Gastroesophageal sphincter (tissue), 4 donors: Measurements from ENCODE around the gene EHMT2. TPM values are rescaled to one million over a fixed set of nuclear protein-coding genes. Genes with fewer than 3 reads are reported as not detected.
"Not testable (repeated sequence)": the region's sequence is repeated elsewhere in the genome, so short reads cannot be mapped to it uniquely, and the experiment has no call there.

Experiments used
- ATAC-seq: fragments of 150-250 bp; one replicate; pipeline ENCODE4 v1.9.1; 2016; ENCODE audit warnings: mild to moderate bottlenecking, moderate library complexity
- H3K27ac ChIP-seq, 4 donors: fragments of 200-600 bp; sonication (generic) in 3 of 4; 1 replicate in 3 of 4; 2 replicates in 1 of 4; pipeline ENCODE4 v1.5.1; 2016 to 2019
- H3K27me3 ChIP-seq: fragments of 200-600 bp; sonication (generic); one replicate; pipeline ENCODE4 v1.5.1; 2019
- H3K36me3 ChIP-seq, 2 donors: fragments of 200-600 bp; sonication (generic); one replicate each; pipeline ENCODE4 v1.5.1; 2019; ENCODE audit warnings: control low read depth in 1 of 2
- H3K4me1 ChIP-seq, 3 donors: fragments of 200-600 bp; sonication (generic); 1 replicate in 2 of 3; 2 replicates in 1 of 3; pipeline ENCODE4 v1.5.1; 2016 to 2019; ENCODE audit warnings: control low read depth in 2 of 3
- H3K4me3 ChIP-seq, 2 donors: fragments of 200-600 bp; sonication (generic); one replicate each; pipeline ENCODE4 v1.5.1; 2019; ENCODE audit warnings: mild to moderate bottlenecking in 1 of 2, moderate library complexity in 1 of 2
- H3K9me3 ChIP-seq, 3 donors: fragments of 200-600 bp; sonication (generic); one replicate each; pipeline ENCODE4 v1.5.1; 2017 to 2019; ENCODE audit warnings: control low read depth in 2 of 3
- CTCF ChIP-seq, 4 experiments: fragments of 200-600 bp in 2 of 4; fragments of 450-650 bp in 2 of 4; sonication (generic) in 1 of 4; IDR thresholded peaks; one replicate each; pipeline ENCODE4 v1.5.1; 2017 to 2019; ENCODE audit warnings: antibody characterized with exemption in 4 of 4, mild to moderate bottlenecking in 2 of 4, moderate library complexity in 2 of 4
- EP300 ChIP-seq: sonication (generic); formaldehyde crosslinking; IDR thresholded peaks from one replicate; pipeline ENCODE4 v1.6.1; 2017; ENCODE audit warnings: antibody characterized with exemption, mild to moderate bottlenecking
- POLR2A ChIP-seq, 2 donors: fragments of 450-650 bp; IDR thresholded peaks; one replicate each; pipeline ENCODE4 v1.6.1; 2017; ENCODE audit warnings: antibody characterized with exemption in 2 of 2, mild to moderate bottlenecking in 2 of 2, moderate library complexity in 1 of 2
- POLR2AphosphoS5 ChIP-seq: sonication (generic); formaldehyde crosslinking; IDR thresholded peaks from one replicate; pipeline ENCODE4 v1.6.1; 2017; ENCODE audit warnings: antibody characterized with exemption
- WGBS, 2 donors: methylation state at CpG; one replicate each; pipeline ENCODE4 v1.1.5; 2018; ENCODE audit warnings: low coverage in 1 of 2; 5-methylcytosine and 5-hydroxymethylcytosine counted together
- total RNA-seq, 4 donors: library from RNA; depleted of rRNA; stranded (reverse); fragments of >200 nt; gene quantifications; one replicate each; pipeline ENCODE4 v1.1.0, GENCODE V29; 2016

Gene EHMT2
- total RNA-seq, 4 donors from 2014 or later: 29.5 to 43.4 (median 35.5) TPM

- 63 to 100% methylated on average over 1 to 2 of the region's 2 CpGs for WGBS, 2 donors
Observed at GRCh38 chr6:31847276-31847978, 50.1 kb downstream of the EHMT2 start.

GRCh38 chr6:31844507-31844906 lies 53.0 kb downstream of the EHMT2 start:
- Histone ChIP-seq H3K27me3 (no peaks in the 10 kb centered on the region), H3K4me1 (no peaks in the 10 kb centered on the region), H3K36me3 (peaks cover 0 to 31% of the 10 kb centered on the region in 2 donors), H3K9me3 (no peaks in the 10 kb centered on the region), H3K4me3 (no peak overlapping the region), H3K27ac (no peak overlapping the region)
- WGBS, 2 donors: 97% methylated on average over 3 of the region's 3 CpGs; no CpG with 5 or more reads in 1 of the 2 donors
- no peak for ATAC-seq
- TF ChIP-seq POLR2AphosphoS5 (no peak), CTCF (IDR thresholded peaks at IDR 0.05) (no peak)

More at GRCh38 chr6:31847276-31847978, 50.1 kb downstream of the EHMT2 start:
- ATAC-seq: no peak
- no peaks in the 10 kb centered on the region for H3K27me3 ChIP-seq
- TF ChIP-seq EP300 (no peak), POLR2A (IDR thresholded peaks at IDR 0.05) (no peak), POLR2AphosphoS5 (no peak), CTCF (IDR thresholded peaks at IDR 0.05) (no peak)
- no peaks in the 10 kb centered on the region for H3K4me1 ChIP-seq
- H3K4me3 ChIP-seq: no peak overlapping the region
- H3K9me3 ChIP-seq: no peaks in the 10 kb centered on the region
- peaks cover 0 to 8% of the 10 kb centered on the region in 2 donors for H3K36me3 ChIP-seq
- H3K27ac ChIP-seq: no peak overlapping the region

- Histone ChIP-seq H3K4me1 (peaks cover 0 to 21% (median 4%) of the 10 kb centered on the region in 3 donors), H3K36me3 (peaks cover 0 to 56% of the 10 kb centered on the region in 2 donors), H3K27me3 (no peaks in the 10 kb centered on the region), H3K4me3 (no peak overlapping the region), H3K27ac (no peak overlapping the region), H3K9me3 (no peaks in the 10 kb centered on the region)
- ATAC-seq: no peak
- TF ChIP-seq POLR2A (IDR thresholded peaks at IDR 0.05) (no peak), EP300 (no peak), POLR2AphosphoS5 (no peak), CTCF (IDR thresholded peaks at IDR 0.05) (no peak)
- 91 to 93% methylated on average over 3 to 6 of the region's 9 CpGs for WGBS, 2 donors
Observed at GRCh38 chr6:31842053-31842452, 55.4 kb downstream of the EHMT2 start.

GRCh38 chr6:31839779-31840126 lies 57.7 kb downstream of the EHMT2 start:
- WGBS, 2 donors: 65 to 74% methylated on average over 4 to 8 of the region's 8 CpGs
- H3K36me3 ChIP-seq: peaks cover 0 to 61% of the 10 kb centered on the region in 2 donors

GRCh38 chr6:31838968-31839367 lies 58.5 kb downstream of the EHMT2 start:
- peaks cover 0 to 61% of the 10 kb centered on the region in 2 donors for H3K36me3 ChIP-seq
- no peak for TF ChIP-seq POLR2AphosphoS5
- no peaks in the 10 kb centered on the region for H3K27me3 ChIP-seq
- no peaks in the 10 kb centered on the region for H3K9me3 ChIP-seq
- H3K4me1 ChIP-seq: peaks cover 4 to 44% (median 18%) of the 10 kb centered on the region in 3 donors
- no peak overlapping the region for H3K4me3 ChIP-seq
- ATAC-seq: no peak
- WGBS, 2 donors: 89 to 92% methylated on average over 2 of the region's 3 CpGs
- no peak overlapping the region for H3K27ac ChIP-seq

More at GRCh38 chr6:31839779-31840126, 57.7 kb downstream of the EHMT2 start:
- not testable (repeated sequence) for H3K27me3 ChIP-seq, H3K9me3 ChIP-seq, ATAC-seq, H3K27ac ChIP-seq, H3K4me3 ChIP-seq
- peaks cover 4 to 39% (median 17%) of the 10 kb centered on the region in 3 donors for H3K4me1 ChIP-seq

- Histone ChIP-seq H3K27ac (peak overlapping the region in 2 of 4 donors; percentile 17 to 95), H3K36me3 (peaks cover 0 to 60% of the 10 kb centered on the region in 2 donors), H3K4me1 (peaks cover 4 to 51% (median 23%) of the 10 kb centered on the region in 3 donors)
- not testable (repeated sequence) for H3K4me3 ChIP-seq, H3K9me3 ChIP-seq, H3K27me3 ChIP-seq, ATAC-seq
- WGBS, 2 donors: 76 to 93% methylated on average over 8 to 9 of the region's 9 CpGs
Observed at GRCh38 chr6:31838114-31838553, 59.4 kb downstream of the EHMT2 start.
